HG03354 (cell line): Measurements from ENCODE around the gene CDC42EP4.

ENCODE experiments used
- ATAC-seq: cut with Tn5 transposase; IDR thresholded peaks from one replicate; pipeline ENCODE4 v1.9.1; 2021; ENCODE audit warnings: mild to moderate bottlenecking; ENCODE audit not compliant: unreplicated experiment, poor library complexity, severe bottlenecking

CDC42EP4 gene

DNA sequence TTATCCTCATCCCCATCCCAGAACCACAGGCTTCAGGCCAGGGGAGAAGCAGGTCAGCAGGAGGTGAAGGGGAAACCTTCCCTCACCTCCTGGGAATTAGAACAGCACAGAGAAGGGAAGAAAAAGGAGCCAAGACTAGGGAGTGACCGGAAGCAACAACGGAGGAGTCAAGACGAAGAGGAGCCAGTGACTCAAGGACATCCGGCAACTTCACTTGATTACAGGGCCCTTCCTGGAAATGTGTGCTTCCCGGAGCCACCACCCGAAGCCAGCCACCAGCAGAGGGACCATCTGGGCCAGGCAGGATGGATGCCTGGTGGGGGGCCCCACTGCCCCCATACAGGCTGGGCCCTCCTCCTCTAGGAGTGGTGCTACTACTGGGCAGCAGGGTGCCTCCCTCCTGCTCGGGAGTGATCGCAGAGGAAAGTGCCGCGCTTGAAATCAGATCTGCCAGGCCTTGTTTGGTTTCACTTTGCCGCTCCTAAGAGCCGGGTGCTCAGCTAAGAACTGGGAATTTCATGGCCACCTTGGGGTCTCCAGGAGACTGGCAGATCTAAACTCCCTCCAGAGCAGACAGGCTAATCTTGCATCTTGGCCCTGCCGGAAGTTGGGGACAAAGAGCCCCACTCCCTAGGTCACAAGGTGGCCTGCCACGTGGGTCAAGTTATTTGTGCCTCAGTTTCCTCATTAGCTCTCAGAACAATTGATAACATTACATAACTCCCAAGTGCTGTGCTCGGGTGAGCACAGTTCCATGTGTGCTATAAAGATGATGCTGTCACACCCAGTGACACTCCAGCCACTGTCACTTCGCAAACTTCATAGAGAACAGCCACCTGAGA, 6.6 kb downstream of the CDC42EP4 start:
- ATAC-seq, result peak; percentile 49

DNA sequence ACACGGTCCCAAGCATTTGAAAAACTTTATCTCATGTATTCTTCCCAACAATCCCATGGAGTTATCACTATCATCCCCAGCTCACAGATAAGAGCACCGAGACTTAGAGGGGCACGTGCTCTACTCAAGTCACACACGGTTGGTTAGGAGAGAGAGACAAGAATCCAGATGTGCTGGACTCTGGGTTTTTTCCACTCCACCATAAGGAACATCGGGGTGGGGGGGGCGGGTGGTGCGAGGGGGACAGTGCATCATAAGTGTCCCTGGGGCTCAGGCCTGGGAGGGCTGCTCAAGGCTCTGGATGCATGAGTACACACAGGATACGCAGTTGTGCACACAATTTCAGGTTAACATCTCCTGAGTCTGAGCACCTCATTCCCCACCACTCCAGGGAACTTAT, 7.4 kb downstream of the CDC42EP4 start:
- ATAC-seq, result no peak

DNA sequence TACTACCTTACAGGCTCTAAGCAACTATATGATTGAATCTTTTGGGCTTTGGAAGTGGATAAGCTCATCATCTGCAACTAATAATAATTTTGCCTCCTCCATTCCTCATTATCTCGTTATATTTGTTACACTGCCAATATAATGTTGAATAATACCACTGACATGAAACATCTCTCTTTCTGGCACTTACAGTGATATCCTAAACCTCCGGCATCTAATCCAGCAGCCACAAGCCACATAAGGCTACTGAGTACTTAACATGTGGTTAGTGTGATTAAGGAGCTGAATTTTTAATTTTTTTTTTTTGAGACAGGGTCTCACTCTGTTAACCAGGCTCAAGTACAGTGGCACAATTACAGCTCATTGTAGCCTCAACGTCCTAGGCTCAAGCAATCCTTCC, 9.6 kb downstream of the CDC42EP4 start:
- ATAC-seq, result no peak

DNA sequence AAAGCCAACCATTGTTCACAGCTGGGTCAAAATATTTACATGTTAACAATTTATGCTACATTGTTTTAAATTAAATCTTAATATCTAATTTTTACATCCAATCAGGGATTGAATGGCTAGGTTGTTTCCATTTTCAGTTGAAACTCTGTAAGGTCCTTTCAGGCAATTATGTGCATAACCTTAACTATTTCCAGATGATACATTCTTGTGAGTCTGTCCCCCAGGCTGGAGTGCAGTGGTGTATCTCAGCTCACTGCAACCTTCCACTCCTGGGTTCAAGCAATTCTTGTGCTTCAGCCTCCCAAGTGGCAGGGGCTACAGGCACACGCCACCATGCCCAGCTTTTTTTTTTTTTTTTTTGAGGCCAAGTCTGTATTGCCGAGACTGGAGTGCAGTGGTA, 10.4 kb downstream of the CDC42EP4 start:
- ATAC-seq, result no peak

DNA sequence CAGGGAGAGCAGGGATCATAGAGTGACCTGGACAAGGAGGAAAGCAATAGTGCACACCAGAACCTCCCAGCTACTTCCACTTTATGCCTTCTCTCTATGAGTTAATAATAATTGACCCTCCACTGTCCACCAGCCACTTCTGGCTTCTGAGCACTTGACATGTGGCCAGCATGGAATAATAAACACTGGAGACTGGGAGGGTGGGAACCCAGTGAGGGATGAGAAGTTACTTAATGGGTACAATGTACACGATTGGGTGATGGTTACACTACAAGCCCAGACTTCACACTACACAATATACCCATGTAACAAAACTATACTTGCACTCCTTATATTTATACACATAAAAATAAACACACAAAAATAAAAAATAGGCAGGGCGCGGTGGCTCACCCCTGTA, 11.4 kb downstream of the CDC42EP4 start:
- ATAC-seq, result no peak

DNA sequence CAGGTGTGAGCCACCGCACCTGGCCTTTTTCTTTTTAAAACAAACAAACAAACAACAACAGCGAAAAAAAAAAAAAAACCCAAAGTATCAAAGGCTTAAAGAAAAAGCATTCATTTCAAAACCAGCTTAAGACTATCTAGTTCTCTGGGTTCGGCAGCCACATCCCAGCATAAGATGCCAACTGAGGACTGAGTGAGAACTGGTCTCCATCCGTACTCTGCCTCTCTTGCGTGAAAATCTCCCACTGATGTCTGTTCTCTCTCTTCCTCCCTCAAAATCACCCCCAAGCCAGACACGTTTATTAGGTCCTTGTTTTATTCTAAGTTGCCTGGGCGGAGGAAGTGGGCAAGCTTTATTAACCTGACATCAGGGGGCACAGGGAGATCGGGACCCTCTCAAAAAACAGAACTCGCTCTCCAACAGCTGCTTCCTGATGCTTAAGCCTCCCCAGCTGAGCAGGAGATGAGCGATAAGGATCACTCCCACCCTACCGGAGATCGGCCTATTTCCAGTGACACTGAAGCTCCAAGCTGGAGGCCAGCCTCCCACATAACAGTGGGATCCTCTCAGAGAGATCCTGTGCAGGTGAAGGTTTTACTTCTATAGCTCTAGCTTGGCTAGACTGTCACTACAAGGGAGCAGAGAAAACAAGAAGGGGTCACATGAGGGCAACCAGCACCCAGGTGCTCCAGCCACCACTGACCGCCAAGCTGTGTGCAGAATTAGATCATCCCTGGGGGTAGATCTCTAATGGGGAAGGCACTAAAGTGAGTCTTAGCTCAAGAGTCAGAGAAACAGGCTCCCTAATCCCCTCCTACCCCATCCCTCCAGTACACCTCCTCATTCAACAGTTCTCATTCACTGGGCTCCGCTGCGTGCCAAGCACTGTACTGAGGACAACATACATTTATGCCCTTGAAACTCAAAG, 13.6 kb downstream of the CDC42EP4 start:
- peak; percentile 72 for ATAC-seq

DNA sequence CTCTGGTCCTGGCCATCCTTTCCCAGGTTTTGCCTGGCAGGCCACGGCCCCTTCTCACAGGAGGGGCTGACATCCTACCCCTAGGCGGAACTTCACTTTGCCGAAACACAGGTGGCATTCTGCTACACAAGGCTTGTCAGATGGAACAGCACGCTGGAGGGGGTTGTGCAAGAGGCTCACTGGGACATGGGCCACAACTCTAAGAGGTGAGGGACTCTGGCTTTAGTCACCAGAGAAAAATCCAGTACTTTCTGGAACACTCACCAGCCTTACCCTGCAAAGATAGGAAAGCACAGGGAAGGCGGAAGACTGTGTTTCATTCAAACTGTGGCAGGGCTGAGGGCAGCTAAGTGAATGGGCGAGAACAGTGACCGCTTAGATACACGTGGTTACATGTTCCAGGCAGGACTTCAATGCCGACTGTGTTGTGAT, 18.3 kb downstream of the CDC42EP4 start:
- no peak for ATAC-seq

DNA sequence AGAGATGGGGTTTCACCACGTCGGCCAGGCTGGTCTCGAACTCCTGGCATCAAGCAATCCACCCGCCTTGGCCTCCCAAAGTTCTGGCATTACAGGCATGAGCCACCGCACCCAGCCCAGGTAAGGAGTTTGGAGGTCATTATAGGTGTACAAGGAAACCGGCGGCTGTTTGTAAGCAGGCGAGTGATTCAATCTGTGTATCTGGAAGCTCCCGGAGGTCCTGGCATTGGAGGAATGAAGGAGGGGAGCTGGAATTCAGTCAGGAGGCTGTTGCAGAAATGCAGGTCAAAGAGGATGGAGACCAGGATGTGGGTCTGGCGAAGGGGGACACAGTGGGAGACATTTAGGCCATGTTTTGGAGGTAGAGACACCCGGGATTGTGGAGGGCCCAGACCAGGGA, 18.8 kb downstream of the CDC42EP4 start:
- ATAC-seq, result no peak

DNA sequence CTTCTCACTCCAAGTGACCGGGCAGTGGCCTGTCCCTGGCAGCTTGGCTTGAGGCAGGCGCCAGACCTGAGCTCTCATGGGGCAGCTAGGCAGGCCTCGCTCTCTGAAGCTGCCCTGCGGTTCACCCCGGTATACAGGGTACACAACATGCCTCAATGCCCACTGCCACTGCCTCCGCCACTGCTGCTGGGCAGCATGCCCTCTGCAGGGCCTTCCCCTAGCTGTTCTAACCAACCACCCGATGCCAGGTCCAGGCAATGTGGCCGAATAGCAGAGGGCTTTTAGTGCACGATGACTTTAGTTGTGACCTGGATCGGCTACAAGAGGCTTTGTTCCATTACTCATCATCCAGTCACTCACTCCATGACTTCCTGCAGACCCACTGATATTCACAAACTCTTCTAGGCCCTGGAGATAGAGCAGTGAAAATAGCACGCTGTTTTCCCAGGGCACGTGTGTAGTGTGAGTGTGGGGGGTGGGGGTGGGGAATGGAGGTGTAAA, 19.7 kb downstream of the CDC42EP4 start:
- no peak for ATAC-seq

DNA sequence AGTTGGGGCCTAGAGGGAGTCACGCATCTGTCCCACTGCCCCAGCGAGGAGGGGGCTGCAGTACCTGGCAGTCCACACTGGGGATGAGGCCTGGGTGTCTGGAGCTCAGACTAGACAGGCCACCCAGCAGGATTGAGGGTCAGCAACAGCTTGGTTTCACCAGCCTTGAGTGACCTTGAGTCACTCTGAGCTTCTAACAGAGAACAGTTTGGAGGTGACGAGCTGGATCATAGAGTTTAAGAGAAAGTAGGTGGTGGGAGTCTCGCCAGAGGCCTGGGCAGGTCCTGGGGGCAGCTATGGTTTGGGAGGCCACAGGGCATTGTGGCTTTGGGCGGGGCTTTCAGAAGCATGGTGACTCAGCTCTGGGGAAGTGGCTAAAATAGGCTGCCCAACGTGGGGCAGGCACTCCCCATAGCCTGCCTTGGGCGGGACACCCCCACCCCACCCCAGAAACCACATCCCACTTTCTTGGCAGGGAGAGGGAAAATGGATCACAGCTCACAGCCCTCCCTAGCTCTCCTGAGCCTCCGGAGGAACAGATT, 20.5 kb downstream of the CDC42EP4 start:
- peak; percentile 87 for ATAC-seq

DNA sequence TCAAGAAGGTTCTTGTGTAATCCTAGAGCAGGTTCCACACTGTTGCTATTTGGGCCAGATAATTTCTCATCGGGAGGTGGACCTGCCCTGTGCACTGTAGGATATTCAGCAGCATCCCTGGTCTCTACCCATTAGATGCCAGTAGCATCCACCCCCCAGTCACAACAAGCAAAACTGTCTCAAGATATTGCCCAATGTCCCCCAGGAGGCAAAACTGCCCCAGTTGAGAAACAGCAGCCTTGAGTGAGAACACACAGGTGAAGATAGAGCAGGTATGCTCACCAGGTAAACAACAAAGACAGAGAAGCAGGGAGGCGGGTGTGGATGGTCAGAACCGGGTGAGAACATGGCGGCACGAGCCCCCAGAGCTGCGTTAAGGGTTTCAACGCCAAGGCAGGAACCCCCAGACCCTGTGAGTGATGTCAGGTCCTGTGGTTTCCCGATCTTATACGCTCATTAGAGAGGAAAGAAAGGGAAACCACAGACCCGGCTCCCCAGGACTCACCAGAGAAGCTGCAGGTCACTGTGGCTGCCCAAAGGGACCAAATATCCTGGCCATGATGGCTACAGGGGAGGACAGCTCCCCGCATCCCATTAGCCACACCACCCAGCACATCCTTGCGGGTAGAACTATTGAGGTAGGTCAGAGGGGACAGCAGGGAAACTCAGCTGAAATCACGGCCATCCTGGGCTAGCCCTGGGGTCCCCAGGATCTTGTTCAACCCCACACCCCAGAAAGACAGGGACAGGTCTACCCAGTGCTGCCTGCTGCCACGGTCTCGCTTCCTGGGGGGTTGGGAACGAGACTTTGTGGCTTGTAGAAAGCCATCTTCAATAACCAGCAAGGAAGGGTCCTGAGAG, 21.2 kb downstream of the CDC42EP4 start:
- peak; percentile 56 for ATAC-seq

DNA sequence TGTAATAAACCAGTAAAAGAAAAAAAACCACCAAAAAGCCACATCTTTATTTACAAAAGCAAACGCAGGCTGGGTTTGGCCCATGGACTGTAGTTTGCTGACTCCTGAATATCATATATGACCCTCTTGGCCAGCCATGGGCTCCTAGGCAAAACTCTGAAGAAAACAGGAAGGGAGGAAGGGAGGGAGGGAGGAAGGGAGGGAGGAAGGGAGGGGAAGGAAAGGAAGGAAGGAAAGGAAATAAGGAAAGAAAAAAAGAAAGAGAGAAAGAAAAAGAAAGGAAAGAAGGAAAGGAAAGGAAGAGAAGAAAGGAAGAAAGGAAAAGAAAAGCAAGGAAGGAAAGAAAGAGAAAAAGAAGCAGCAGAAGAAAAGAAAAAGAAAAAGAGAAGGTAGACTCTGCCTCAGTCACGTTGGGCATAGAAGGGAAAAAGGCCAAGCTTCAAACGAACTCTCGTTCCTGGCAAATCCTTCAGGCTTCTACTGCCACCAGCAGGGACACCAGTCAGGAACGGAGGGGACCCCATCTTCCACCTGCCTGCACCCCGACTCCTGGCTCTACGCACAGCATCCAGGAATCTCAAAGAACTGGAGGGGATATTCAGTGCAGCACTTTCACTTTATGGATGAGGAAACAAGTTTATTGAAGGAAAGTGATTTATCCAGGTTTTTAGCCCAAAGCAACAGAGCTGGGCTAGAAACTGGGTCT, 22.1 kb downstream of the CDC42EP4 start:
- no peak for ATAC-seq

DNA sequence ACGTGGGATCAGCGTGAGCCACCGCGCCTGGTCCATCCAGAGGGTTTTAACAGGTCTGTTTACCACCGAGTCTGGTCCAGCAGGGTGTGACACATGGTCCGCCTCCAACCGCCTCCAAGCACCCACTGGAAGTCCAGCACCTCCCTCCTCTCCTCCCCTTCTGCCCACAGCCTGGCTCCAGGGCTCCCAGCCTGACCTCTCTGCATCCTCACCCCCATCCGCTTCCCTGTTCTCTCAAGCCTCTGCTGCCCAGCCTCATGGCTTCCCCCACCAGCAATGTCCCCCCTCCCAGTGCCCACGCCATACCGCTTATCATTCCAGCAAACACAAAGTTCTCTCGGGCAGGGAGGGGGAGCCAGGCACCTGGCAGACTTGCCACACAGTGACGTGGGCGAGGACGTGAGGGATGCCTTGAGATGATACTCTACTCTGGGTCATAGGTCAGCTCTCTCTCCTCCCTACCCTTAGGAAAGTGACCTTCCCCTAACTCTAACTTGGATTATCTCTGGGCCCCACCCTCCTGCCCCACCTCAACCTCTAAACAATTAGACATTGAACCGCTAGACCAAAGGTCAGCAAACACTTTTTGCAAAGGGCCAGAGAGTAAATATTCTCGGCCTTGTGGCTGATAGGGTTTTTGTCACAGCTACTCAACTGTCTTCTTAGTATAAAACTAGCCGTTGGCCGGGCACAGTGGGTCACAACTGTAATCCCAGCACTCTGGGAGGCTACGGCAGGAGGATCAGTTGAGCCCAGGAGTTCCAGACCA, 23.1 kb downstream of the CDC42EP4 start:
- no peak for ATAC-seq

DNA sequence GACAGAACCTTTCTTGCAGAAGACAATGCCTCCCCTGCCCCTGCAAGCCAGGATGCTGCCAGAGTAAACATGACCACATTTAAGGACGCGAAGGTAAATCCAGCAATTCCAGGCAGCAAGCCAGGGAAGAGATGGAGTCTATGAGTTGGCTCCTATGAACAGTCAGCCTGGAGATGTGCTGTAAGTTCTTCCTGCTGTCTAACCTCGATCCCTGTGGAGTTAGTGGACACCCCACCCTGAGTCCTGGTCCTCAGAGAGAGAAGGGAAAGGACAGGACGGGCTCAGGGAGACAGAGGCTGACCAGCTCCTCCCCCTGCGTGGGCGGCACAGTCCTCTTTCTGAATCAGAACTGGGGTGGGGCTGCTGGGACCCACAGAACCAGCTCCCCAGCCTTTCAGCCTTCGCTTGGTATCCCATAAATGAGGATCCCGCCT, 24.9 kb downstream of the CDC42EP4 start:
- ATAC-seq, result no peak

DNA sequence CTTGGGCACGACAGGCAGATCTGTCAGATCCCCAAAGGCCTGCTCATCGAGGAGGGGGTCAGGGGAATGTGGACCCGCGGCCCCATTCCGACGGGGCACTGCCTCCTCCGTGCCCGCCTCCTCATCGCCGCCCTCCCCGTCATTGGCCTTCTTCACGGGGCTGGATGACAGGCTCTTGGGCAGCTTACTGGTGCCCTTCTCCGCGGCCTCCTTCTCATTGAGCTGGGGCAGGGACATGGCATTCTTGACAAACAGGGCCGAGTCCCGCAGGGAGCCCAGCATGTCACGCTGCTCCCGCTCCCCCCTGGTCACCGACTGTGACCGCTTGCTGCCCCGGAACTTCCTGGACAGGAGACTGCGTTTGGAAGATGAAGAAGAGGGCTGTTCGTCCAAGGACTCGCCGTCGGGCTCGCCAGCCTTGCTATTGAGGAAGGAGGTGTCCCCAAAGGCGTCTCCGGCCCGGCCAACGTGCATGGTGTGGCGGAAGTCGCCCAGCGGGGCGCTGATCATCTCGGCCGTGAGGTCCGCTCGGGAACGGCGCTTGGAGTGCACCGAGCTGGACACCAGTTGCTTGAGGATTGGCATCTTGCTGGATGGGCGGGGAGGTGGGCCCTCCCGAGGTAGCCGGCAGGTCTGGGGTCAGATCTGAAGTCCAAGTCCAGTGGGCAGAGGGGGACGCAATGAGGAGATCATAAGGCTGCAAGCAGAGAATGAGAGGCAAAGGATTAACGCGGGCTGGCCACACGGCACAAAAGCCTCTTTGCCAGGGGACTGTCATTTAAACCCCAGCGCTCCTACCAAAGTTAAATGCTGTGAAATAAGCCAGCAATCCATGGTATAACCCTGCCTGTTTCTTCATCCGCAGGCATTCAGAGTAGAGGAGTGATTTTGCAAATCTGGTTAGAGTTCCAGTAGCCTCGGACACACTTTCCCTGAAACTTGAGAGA, 25.6 kb downstream of the CDC42EP4 start:
- ATAC-seq, result no peak

DNA sequence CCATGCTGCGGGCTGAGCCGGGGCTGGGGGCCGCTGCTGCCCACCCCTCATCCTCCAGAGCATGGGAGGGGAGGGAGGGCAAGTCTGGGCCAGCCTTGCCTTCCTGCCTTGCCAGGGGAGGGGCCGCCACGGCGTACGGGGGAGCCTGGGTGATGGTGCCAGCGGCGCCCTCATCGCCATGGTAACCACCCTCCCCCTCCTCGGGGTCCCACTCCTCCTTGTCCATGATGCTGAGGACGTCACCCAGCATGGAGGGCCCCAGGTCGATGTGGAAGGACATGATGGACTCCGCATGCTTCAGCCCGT, 26.2 kb downstream of the CDC42EP4 start:
- no peak for ATAC-seq

DNA sequence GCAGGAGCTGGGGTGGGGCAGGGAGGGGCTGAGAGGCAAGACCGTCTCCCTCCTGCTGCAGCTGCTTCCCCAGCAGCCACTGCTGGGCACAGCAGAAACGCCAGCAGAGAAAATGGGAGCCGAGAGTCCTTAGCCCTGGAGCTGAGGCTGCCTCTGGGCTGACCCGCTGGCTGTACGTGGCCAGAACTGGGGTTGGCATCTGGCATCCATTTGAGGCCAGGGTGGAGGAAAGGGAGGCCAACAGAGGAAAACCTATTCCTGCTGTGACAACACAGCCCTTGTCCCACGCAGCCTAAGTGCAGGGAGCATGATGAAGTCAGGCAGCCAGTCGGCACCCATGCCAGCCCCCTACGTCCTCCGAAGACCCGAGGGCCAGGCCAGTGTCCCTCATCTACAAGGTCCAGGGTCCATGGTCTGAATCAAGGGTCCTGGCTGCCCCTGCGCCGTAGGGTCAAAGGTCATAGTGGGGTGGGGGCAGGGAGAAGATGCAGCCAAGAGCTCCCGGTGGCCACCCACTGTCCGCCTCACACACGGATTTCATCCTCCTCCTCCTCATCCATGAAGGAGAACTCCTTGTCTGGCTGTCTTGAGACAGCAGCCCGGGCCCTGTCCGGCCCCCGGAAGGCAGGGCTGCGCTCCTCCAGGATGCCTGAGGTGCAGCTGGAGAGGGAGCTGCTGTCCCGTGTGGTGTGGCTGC, 26.7 kb downstream of the CDC42EP4 start:
- no peak for ATAC-seq
